ENCODE measurements around the gene ZCCHC2.
A peak's percentile ranks its signal among the peaks of the same experiment; 100 is the strongest.

Gene ZCCHC2

GRCh38 chr18:62539284-62540165 lies 16.7 kb downstream of the ZCCHC2 start:
- no peak for FAIRE-seq

GRCh38 chr18:62543021-62543420 lies 20.2 kb downstream of the ZCCHC2 start:
- no peak for FAIRE-seq

DNA sequence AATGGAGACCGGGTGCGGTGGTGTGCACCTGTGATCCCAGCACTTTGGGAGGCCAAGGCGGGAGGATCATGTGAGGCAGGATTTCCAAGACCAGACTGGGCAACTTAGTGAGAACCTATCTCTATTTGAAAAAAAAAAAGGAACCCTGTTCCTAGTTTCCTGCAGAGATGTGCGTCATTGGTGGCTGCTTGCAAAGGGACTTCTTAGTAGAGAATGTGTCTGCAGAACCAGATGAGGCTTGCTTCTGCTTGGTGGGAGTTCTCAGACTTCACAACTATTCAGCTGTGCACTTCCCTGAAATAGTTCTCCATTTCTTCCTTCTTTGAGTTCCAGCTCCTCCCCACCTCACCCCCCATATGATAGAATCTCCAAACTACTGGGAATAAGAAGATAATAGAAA lies 22.3 kb downstream of the ZCCHC2 start:
- FAIRE-seq: no peak

DNA sequence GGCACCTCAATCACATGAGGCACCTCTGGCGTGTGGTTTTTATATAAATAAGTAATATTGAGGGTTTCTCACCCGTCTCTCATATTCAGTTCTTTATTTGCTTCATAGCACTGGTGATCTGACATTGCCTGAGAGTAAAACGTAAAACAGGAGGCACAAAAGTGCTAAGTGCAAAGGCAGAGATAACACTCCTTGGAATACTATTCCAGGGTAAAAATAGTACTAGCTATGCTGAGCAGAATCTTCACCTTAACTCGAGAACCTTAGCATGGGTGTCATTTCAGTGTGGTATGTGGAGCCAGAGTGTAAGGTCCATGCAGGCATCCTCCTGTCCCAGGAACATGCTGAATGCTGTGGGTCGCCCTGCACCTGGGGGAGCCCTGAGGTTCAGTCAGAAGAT lies 26.9 kb downstream of the ZCCHC2 start:
- no peak for FAIRE-seq

DNA sequence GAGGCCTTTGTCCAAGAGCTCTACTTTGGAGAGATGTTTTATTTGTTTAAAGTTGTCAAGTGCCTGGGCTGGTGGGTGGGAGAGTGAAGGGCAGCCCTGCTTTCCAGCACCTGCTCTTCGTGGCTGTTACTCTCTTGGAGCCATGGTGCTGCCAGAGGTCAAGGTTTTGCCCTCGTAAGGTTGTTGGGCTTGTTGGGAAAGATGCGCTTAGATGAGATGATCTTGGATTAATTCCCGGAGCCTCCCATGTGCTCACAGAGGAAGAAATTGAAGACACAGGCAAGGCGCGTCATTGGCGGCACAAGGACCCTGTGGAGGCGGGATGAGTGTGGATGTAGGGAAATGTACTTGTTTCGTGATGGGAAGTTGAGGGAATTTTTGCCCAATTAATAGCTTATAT lies 27.9 kb downstream of the ZCCHC2 start:
- FAIRE-seq: no peak

DNA sequence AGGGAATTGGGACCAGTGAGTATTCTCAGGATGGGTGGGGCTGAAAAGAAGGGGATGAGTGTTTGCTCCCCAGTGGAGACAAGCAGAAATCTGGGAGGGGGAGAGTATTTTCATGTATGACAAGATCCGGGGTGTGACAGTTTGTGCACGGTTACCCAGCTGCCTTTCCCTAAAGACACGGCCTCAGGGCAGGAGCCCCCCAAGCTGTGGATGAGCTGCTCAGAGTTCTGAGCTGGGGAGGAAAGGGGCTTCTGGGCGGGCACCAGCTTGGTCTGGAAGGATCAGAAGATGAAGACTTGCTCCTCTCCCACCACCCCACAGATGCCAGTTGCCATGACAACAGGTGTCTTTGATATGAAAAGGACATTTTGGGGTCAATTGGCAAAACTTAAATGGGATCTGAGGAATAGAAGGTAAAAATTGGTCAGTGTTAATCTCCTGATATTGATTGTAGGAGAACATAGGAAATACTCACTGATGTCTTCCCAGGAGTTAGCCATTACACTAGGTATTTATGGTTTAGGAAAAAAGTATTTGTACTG lies 29.2 kb downstream of the ZCCHC2 start:
- FAIRE-seq: no peak

- FAIRE-seq: no peak
These were observed 31.4 kb downstream of the ZCCHC2 start for GRCh38 chr18:62554061-62554815.

- FAIRE-seq: no peak
These were observed 32.3 kb downstream of the ZCCHC2 start for GRCh38 chr18:62555135-62555534.

DNA sequence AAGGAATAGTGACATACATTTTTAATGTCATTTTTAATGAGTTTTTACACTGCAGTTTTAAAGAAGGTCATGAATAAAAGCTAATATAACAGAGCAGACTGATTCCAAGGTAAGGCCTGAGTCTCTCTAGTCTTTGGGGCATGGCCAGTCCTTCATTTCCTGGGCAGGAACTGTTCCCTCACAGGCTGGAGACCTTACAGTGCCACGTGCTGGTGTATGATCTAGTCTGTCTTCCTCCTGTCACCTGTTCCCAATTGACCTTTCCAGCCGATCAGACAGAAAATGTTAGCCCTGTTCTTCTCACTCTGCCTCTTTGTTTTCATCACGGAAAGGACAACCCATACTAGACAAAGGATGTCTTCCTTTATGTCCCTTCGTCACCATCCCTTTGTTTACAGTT lies 33.6 kb downstream of the ZCCHC2 start:
- no peak for FAIRE-seq

- FAIRE-seq: no peak
These were observed 35.3 kb downstream of the ZCCHC2 start for GRCh38 chr18:62558015-62558663.

DNA sequence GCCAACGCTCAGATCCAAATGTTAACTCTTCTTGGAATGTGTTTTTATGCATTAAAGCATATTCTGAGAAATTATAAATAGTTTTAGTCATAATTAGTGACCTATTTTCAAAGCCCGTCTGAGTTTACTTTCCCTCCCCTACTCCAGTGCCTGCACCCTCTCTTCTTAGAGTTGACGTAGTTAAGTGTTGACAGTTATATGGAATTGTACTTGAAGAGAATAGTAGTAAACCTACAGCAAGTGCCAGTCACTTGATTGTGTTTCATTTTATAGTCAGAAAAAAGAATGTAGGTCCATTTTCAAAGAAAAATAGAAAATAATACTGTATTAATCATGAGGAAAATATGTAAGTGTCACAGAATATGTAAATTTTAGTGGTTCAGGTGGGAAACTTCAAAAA lies 41.2 kb downstream of the ZCCHC2 start:
- FAIRE-seq: no peak

DNA sequence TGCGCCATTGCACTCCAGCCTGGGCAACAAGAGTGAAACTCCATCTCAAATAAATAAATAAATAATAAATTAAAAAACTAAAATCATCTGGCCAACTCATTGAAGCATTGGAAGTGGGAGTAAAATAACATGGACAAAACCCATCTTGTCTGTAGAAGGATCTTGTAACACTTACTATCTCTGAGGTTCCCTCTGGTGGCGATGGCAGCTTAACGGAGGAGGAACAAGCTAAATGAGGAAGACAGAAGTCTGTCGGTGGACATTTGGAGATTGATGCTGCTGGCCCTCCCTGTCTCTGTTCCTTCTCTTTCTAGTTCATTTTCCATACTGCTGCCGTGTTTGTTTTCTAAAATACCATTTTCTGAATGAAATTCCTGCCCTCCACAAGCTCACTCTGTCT lies 43.4 kb downstream of the ZCCHC2 start:
- FAIRE-seq: peak; percentile 87

DNA sequence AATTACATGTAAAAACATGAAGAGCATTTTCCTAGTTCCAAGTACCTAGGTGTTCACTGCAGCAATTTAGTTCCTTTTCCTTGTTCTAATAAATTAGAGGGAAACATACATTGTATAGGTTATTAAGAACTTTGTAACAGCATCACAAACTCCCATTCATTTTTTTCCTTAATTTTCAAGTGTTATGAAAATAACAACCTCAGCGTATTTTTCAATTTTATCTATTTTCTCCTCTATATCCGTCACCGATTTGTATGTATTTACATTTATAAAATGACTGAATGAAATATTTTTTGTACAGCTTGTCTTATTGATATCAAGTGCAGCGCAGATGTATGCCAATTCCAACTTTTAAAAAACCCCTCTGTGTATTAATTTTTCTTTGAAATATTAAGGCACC lies 44.0 kb downstream of the ZCCHC2 start:
- FAIRE-seq: no peak

GRCh38 chr18:62569081-62569655 lies 46.3 kb downstream of the ZCCHC2 start:
- no peak for FAIRE-seq

- no peak for FAIRE-seq
These were observed 48.2 kb downstream of the ZCCHC2 start for GRCh38 chr18:62571037-62571436.

DNA sequence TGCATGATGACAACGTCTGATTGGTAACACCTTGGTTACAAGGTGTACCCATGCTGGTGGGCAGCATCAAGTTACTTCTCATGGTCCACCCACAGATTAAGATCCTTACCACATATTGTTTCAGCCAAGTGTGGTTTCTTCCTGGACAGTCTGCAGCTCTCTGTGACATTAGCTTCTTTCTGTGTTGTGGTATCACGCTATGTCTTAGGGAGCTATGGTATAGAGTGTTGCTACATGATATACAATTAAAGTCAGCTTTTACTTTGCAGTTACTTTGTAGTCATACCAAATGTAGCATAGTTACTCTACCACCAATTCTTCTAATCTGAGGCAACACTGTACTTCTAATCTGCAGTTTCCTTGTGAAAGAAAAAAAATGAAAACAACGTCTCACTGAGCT lies 48.8 kb downstream of the ZCCHC2 start:
- no peak for FAIRE-seq

GRCh38 chr18:62572456-62572855 lies 49.6 kb downstream of the ZCCHC2 start:
- no peak for FAIRE-seq

DNA sequence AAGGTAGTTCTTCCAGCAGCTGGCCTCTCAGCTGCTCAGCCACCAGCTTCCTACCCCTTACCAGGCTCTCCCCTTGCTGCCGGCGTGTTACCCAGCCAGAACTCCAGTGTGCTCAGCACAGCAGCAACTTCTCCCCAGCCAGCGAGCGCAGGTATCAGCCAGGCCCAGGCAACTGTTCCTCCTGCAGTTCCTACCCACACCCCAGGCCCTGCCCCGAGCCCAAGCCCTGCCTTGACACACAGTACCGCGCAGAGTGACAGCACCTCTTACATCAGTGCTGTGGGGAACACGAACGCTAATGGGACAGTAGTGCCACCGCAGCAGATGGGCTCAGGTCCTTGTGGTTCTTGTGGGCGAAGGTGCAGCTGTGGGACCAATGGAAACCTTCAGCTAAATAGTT lies 52.0 kb downstream of the ZCCHC2 start:
- FAIRE-seq: no peak

- no peak for FAIRE-seq
These were observed 53.4 kb downstream of the ZCCHC2 start for GRCh38 chr18:62576271-62576670.

- no peak for FAIRE-seq
These were observed 54.2 kb downstream of the ZCCHC2 start for GRCh38 chr18:62576845-62577512.

DNA sequence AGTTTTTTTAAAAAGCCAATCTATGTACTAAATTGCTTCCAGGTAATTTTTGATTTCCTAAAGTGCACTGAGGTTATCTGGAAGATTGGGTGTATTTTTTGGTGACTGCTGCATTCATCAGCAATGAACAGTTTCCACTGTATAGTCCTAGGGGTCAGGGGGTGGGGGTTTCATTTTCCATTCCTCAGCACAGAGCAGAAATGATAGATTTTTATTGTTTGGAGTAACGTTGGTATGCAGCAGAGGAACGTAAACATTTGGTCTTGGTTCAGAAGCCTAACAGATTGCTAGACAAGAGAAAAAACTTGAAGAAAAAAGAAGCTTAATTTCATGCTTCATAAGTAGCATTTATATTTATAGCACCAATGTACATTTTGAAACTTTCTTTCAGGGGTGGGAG lies 54.9 kb downstream of the ZCCHC2 start:
- FAIRE-seq: no peak

GRCh38 chr18:62578980-62579511 lies 56.2 kb downstream of the ZCCHC2 start:
- no peak for FAIRE-seq

Data from islet of Langerhans (tissue), 1 donor.